Suprapubic skin (tissue), 4 donors: ENCODE data around the gene KANK4.

Experiments used
- CTCF ChIP-seq, 2 donors: fragments of 200-600 bp in 1 of 2; fragments of 450-650 bp in 1 of 2; sonication (generic) in 1 of 2; IDR thresholded peaks; one replicate each; pipeline ENCODE4 v1.5.1; 2016 to 2019; ENCODE audit warnings: antibody characterized with exemption in 2 of 2, mild to moderate bottlenecking in 1 of 2, moderate library complexity in 1 of 2
- POLR2A ChIP-seq, 2 donors: fragments of 450-650 bp; IDR thresholded peaks; one replicate each; pipeline ENCODE4 v1.6.1; 2017; ENCODE audit warnings: antibody characterized with exemption in 2 of 2, mild to moderate bottlenecking in 2 of 2, moderate library complexity in 2 of 2
- POLR2AphosphoS5 ChIP-seq, 3 donors: sonication (generic); formaldehyde crosslinking; IDR thresholded peaks; one replicate each; pipeline ENCODE4 v1.6.1; 2017; ENCODE audit warnings: antibody characterized with exemption in 3 of 3

- TF ChIP-seq POLR2AphosphoS5 (IDR thresholded peaks at IDR 0.05) (no peak), CTCF (IDR thresholded peaks at IDR 0.05) (no peak), POLR2A (IDR thresholded peaks at IDR 0.05) (no peak)
Measured at GRCh38 chr1:62208970-62209369, 110.3 kb downstream of the KANK4 start.
